HFF-Myc (cell line): Measurements from ENCODE around the gene PSMA5.
A peak's percentile ranks its signal among the peaks of the same experiment; 100 is the strongest.
"Not testable (repeated sequence)": the region's sequence is repeated elsewhere in the genome, so short reads cannot be mapped to it uniquely, and the experiment has no call there.

Experiments used
- DNase-seq: peaks from one replicate; pipeline ENCODE4 v3.0.0-alpha.2; 2011; ENCODE audit warnings: low read depth; ENCODE audit errors: extremely low read depth
- H3K4me3 ChIP-seq: replicated peaks from 2 replicates; pipeline ENCODE4 v1.5.1; 2011; ENCODE audit warnings: low read depth, mild to moderate bottlenecking, control low read depth, low read length
- CTCF ChIP-seq: IDR thresholded peaks from 2 replicates; pipeline ENCODE4 v1.5.1; 2012; ENCODE audit warnings: mild to moderate bottlenecking, low read depth, low read length, control low read depth; ENCODE audit errors: missing control alignments

The PSMA5 gene

GRCh38 chr1:109447524-109447923 is 21.3 kb upstream of the PSMA5 start:
- no peak for DNase-seq
- no peak for TF ChIP-seq CTCF
- H3K4me3 ChIP-seq: no peak overlapping the region

GRCh38 chr1:109445949-109446695 is 19.9 kb upstream of the PSMA5 start:
- not testable (repeated sequence) for DNase-seq, H3K4me3 ChIP-seq

- no peak overlapping the region for H3K4me3 ChIP-seq
- DNase-seq: no peak
- TF ChIP-seq CTCF: no peak
Measured at GRCh38 chr1:109444346-109444745, 18.1 kb upstream of the PSMA5 start.

- no peak for TF ChIP-seq CTCF
Measured at GRCh38 chr1:109443476-109443875, 17.2 kb upstream of the PSMA5 start.

GRCh38 chr1:109441069-109441468 is 14.8 kb upstream of the PSMA5 start:
- no peak overlapping the region for H3K4me3 ChIP-seq
- DNase-seq: peak; percentile 30
- no peak for TF ChIP-seq CTCF

More at GRCh38 chr1:109443476-109443875, 17.2 kb upstream of the PSMA5 start:
- DNase-seq: no peak
- H3K4me3 ChIP-seq: no peak overlapping the region

- DNase-seq: peak; percentile 82
- TF ChIP-seq CTCF: no peak
- no peak overlapping the region for H3K4me3 ChIP-seq
Measured at GRCh38 chr1:109438798-109439297, 12.6 kb upstream of the PSMA5 start.

- TF ChIP-seq CTCF: no peak
- H3K4me3 ChIP-seq: no peak overlapping the region
- no peak for DNase-seq
Measured at GRCh38 chr1:109434484-109434883, 8.2 kb upstream of the PSMA5 start.
